HG03060 (cell line): ENCODE results near the gene ZNF219.

Source experiments
- ATAC-seq: cut with Tn5 transposase; IDR thresholded peaks from one replicate; pipeline ENCODE4 v1.9.1; 2021; ENCODE audit warnings: low read depth, moderate number of reproducible peaks; ENCODE audit not compliant: unreplicated experiment

The ZNF219 gene

DNA sequence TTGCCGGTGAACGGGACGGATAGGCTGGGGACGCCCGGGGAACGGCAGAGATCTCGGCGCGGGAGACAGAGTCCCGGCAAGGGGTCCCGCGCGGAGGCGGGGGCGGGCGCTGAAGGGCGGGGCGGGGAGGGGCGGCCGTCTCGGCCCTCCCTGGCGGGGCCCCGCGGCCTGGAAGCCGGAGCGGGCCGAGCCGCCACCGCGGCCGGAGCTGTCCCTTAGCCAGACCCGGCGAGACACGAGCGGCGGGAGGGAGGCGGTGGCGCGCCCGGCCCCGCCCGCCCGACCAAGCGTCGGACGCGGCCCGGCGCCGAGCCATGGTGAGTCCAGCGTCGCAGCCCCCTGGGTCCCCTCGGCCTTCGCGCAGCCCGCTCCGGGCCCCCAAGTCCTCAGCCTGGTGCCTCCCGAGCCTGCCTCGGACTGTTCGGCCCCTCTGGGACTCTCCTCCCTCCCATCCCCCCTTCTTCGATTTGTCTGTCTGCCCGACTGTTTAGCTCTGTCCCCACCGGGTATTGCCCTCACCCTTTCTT, 28.3 kb downstream of the ZNF219 start, which contains the start of gene ARHGEF40:
Gene ARHGEF40, plus strand, starts transcription at position 222 of the 527 bp plus-strand sequence. Its CDS starts 93 bp downstream, at position 315.
- ATAC-seq, result no peak

DNA sequence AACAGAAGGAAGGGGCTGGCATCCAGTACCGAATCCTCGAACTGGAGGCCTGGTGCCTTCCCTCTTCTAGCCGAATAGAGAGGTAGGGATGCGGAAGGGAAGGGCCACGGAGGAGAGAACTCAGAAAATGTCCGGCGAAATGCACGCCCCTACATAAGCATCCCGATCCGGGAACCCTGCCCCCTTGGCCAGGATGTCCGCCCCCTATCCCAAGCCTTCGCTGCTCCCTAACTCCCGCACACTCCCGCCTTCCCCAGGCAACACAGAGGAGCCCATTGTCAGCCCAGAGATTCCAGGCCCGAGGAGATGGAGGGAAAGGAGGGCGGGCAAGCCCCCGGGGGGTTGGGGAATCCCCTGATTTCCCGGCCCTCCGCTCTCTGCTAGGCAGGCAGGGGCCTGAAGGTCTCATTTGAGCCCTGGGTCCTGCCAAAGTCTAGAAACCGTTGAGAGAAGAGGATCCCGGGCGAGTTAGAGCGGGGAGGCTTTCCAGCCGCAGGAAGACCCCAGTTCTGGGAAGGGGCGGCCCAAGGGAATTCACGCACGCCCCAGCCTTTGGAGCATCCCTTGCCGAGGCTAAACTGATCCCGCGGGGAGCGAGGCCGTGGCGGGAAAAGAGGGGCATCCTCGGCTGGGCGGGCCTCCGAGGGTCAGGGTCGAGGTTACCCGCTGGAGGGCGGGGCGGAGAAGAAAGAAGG, 28.9 kb downstream of the ZNF219 start:
- no peak for ATAC-seq

DNA sequence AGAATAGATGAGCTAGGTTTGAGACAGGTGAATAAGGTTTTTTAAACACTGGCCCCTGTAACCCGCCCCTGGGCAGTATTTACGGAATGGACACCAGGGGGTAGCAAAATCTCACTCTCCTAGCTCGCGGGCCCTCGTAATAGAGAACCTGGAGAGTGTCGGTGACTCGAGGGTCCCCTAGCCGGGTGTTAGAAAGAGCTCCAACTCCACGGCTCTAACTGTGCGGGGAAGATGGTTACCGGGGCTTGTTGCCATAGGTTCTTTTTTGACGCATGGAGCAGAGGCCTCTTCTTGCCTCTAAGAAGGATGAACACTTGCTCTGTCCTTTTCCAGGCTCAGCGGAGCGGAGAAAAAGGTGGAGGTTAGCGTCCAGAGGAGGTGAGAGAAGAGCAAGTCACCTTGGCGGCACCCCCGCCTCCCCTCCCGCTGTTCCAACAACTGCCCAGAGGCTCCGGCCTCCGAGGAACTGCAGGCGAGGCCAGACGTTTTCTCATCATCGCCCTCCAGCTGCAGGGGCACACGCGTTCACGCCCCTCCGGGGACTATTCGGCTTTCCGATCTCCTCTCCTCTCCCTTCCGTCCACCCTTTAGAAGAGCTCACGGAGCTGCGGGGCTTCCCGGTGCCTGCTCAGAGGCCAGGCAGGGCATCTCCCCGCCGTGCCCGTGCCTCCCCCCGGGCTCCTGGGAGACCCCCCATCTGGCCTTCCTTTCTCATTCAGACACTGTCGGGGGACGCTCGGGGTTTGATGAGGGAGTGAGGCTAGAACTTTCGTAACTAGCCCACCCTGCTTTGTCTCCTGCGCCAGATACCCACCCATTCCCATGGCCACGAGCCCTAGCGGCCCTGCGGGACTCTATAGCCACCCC, 29.7 kb downstream of the ZNF219 start:
- no peak for ATAC-seq

DNA sequence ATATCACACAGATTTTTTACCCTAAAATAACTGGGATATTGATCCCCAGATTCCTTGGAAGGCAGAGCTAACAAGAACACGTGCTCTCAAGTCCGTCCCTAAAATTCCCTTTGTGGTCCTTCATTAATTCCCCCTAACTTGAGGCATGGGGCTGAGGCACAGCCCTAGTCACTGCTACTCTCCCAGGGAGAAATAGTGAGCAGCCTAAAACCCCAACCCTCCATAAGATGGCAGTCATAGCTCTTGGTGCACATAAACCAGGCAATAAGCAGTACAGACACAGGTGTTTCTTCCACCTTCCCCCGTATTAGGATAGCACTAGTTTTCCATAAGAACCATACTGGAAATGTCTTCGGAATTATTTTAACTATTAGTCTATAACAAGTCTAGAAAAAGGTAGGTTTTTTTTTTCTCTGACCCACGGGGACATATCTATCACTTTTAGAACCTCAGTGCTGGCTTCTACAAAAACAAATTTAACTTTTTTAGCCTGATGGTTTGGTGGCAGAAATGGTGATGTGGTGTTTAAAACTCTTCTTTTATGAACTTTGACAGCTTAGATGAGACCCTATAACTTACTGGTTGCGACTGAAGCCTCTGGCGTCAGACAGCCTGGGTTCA, 31.5 kb downstream of the ZNF219 start:
- no peak for ATAC-seq

DNA sequence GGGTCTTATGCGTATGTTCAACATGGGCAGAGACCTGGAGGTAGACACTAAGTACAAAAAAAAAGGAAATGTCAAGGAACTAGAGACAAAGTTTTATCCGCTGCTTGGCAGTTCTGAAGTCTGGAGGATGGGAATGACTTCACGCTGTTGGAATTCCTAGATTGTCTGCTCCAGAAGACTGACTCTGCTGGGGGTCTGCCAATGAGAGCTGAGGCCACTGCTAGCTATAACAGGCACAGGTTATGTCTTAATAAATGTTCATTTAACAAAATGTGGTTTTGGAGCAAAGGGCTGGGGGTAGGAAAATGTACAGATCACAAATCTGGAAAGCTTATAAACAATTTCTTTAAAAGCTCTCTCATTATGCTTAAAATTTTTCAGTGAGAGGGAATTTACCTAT, 35.0 kb downstream of the ZNF219 start:
- no peak for ATAC-seq

DNA sequence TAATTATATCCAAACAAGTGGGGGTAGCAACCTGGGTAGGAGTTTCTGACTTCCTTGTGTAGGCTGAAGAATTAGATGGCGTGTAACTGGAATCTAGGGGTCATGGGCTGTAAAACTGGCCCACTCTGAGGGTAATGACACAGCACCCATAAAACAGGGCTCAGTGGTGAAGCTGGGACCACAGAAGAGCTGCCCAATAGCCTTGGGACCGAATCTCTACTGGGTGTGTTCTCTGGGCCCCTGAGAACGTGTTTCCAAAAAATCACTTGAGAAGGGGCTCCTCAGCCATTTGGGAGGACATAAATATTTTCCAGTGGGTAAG, 37.1 kb downstream of the ZNF219 start:
- ATAC-seq, result no peak

DNA sequence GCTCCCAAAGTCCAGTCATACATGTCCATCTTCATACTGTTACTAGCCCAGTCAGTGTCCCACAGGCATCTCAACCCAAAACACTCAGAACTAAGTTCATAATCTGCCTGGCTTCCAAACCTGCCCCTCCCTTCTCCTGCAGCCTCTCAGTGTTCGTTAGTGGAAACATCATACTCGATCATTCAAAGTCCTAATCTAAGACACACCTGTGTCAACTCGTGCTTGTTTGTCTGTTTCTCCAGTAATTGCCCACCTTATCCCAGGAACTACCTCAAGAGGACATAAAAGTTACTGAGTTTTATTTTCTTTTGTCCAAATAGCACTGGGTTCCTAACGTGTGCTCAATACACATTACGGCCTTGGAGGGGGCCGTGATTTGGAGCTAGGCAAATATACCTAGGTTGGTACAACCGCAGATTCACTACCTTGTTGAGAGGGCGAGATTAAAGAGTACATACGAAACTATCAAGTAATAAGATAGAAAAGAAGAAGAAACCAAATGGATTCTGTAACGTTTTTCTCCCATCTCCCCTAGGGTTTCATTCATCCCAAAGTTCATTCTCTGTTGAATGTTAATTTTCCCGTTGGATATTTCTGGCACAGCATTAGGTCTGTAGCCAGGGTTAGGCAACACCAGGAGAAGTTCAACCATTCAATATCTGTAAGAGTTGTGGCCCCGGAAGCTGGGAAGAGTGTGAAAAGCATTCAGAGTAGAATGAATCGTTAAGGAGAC, 37.7 kb downstream of the ZNF219 start:
- no peak for ATAC-seq

DNA sequence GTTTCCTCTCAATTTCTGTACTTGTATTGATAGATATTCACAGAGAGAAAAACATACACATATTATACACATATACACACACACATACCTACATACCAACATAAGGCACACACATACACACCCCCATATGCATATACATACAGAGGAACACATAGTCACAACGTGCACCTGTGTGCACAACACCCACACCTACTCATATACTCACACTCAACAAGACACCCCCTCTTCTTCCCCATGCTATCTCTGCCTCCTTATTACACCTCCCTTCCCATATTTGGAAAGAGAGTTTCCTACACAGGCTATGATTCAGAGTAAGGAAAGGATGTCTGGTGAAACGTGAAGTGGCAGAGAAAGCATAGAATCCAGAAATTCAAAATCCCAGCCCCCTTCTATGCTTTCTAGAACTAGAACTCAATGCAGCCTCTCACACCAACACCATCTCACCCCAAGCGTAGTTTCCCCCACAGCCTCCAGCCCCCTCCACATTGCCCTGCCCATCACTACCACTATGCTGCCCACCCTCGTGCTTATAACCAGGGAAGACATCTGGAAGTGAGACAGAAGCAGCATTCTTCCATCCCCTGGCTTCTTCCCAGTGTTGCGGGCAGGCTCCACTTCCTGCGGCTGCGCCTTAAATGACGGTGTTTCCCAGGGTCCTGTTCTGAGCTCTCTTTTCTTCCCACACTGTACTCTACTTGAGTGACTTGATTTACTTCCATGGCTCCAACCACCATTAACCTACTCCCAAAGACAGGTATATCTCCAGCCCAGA, 38.4 kb downstream of the ZNF219 start:
- no peak for ATAC-seq

DNA sequence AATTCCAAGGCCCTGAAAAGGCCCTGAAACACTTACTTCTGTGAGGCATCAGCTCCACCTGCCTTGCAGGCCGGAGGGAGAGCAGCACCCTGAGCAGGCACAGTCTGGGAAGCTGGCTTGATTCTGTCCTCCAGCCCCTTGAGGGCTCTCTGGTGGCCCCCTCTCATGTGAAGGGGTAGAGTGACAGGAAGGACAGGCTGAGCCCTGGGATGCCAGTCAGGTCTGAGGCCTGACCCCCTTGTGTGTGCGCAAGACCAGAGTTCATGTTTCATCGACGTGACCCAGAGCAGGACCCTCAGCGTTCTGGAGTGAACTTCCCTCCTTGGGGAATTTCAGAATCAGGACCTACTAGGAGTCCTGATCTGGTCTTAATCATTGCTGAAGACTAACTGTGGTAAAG, 39.6 kb downstream of the ZNF219 start:
- no peak for ATAC-seq

DNA sequence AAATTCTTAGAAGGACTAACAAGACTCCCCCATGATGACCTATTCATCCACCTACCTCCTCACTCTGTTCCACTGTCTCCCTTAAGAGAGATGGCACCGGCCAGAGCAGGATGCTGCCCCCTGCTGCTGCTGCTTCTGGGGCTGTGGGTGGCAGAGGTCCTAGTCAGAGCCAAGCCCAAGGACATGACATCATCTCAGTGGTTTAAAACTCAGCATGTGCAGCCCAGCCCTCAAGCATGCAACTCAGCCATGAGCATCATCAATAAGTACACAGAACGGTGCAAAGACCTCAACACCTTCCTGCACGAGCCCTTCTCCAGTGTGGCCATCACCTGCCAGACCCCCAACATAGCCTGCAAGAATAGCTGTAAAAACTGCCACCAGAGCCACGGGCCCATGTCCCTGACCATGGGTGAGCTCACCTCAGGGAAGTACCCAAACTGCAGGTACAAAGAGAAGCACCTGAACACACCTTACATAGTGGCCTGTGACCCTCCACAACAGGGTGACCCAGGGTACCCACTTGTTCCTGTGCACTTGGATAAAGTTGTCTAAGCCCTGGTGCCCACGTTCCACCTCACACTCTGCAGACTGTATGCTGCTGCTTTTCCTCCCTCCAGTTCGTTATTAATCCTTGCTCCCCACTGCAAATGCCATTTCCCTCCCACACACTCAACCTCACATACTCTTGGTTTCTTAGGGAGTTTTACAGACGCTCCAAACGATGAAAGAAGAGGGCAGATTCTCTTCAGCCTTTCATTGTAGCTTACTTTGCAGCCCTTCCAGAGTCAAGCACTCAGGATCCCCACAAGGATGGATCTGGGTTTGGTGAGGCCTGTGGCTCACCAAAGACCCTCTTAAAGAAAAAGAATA, 40.4 kb downstream of the ZNF219 start, which contains the start of gene RNASE8:
Gene RNASE8, plus strand, starts transcription at position 20 of the 873 bp plus-strand sequence. Its CDS starts 71 bp downstream, at position 91.
- no peak for ATAC-seq

DNA sequence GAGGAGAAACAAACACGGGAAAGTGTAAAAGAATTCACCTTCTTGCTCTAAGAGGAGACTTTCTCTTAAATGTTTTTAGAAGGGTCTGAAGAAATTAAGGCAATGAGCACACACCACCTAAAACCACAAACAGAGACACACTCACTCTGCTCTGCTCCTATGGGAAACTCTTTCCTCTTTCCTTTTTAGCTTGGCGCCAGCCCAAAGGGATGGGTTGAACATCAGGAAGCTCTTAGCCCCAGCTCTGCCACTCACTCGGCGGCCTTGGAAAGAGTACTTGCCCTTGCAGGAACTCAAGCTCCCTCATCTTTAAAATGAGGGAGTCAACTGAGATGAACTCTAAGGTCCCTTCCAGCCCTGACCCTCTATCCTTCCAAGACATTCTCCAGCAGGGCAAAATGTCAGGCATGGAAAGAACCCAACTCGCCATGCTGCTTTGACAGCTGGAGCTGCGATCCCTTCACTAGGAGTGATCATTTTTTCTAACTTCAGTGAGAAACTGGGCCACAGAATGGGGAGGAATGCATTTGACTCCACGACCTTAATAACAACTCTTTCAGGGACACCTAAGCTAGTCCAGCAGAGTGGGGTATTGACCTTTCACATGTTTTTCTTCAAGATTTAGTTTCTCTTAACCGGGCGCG, 41.8 kb downstream of the ZNF219 start:
- ATAC-seq, result no peak

DNA sequence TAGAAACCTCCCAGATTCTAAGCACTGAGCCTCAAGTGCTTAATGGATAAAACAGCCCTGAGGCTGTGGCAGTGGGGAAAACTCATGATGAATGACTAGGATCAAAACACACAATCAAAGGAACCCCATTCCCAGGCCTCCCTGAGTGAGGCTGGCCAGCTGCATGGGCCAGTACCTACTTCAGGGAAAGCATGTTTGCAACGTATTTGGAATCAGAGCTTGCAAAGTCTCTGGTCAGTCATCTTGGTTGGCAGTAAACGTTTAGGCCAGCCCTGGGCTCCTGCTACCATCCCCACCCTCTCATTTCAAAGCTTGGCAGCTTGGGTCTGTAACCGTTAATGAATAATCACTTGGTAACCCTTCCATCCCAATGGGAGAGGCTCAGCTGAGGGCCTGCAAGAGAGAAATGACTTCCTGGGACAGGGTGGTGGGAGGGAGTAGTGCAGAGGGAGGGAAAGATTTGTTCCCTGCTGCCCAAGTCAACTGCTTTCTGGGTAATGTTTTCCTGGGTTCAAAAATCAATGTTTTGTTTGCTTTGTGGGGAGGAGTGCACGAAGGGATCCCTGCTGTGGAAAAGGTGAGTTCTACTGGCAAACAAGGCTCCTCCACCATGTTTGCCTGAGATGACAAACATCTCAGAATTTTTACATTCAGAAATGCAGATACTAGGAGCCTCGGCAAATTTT, 42.9 kb downstream of the ZNF219 start:
- no peak for ATAC-seq

DNA sequence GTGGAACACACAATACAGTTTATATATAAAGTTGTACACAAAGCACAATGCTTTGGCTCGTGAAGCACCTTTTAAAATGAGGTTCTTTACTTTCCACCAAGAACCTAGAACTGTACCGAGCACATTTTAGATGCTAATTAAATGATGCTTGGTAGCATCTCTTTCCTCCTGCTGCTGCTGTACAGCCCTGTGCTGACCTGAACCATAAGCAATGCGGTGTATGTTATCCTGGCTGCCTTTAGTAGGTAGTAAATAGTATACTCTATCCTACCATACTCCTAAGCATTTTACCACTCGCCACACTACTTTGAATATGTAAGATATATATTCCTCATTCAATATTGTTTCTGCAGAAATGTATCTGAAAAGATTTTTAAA, 43.7 kb downstream of the ZNF219 start:
- ATAC-seq, result no peak

DNA sequence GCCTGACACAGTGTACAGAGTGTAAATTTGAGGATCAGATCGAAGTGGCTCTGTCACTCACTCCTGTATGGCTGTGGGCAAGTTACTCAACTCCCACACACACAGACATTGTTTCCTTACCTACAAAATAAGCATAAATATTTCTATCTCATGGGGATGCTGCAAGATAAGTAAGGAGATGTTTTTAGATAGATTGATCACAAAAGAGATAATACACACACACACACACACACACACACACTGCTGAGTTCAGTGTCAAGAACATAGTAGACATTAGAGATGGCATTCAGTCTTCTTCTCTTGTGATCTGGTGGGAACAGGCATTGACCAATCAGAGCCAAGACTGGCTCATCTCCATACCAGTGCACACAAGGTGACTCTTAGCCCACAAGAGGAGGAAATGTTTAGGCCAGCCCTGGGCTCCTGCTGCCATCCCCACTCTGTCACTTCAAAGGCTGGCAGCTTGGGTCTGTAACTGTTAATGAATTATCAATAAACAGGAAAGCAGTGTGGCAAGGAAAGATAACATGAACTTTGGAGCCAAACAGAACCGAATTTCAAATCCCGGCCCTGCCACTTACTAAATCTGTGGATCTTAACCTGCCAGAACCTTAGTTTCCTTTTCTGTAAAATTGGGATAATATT, 44.2 kb downstream of the ZNF219 start:
- no peak for ATAC-seq

DNA sequence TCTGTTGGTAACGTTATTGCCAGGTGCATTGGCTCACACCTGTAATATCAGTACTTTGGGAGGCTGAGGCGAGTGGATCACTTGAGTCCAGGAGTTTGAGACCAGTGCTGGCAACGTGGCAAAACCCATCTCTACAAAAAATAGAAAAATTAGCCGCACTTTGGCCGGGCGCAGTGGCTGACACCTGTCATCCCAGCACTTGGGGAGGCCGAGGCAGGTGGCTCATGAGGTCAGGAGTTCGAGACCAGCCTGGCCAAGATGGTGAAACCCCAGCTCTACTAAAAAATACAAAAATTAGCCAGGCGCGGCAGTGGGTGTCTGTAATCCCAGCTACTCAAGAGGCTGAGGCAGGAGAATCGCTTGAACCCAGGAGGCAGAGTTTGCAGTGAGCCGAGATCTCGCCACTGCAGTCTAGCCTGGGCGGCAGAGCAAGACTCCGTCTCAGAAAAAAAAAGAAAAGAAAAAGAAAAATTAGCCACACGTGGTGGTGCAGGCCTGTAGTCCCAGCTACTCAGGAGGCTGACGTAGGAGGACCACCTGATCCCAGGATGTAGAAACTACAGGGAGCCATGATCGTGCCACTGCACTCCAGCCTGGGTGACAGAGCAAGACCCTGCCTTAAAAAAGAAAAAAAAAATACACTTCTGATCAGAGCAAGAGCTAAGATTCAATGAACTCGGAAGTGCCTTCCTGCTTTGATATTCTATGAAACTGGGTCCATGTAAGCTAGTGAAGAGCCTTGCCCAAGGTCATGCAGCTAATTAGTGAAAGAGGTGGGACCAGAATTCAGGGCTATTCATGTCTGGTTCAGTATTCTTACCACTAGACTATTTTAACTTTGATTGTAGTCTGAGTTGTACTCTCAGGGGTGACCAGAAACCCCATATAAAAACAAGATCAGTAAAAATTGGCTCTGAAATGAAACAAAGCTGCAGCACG, 45.0 kb downstream of the ZNF219 start:
- ATAC-seq, result no peak

DNA sequence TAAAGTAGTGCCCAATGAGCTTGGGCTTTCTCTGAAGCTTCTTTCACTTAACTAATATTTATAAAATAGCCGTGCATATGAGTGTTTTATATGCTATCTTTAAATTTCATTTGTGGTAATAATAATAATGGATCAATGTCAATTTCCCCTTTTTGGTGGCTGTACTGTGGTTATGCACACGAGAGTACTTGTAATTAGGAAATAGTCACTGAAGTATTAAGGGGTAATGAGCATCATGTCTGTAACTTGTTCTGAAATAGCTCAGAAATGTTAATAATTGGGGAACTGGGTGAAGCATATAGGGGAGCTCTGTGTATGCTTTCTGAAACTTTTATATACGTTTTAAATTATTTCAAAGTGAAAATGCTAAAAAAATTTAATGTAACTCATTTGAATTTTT, 47.9 kb downstream of the ZNF219 start:
- ATAC-seq, result no peak
